ENCODE results near the gene NHLRC3. TPM values are rescaled to one million over a fixed set of nuclear protein-coding genes. Genes with fewer than 3 reads are reported as not detected.

NHLRC3 gene
- total RNA-seq, 1 experiment from 2014 or later = 10.6 TPM

DNA sequence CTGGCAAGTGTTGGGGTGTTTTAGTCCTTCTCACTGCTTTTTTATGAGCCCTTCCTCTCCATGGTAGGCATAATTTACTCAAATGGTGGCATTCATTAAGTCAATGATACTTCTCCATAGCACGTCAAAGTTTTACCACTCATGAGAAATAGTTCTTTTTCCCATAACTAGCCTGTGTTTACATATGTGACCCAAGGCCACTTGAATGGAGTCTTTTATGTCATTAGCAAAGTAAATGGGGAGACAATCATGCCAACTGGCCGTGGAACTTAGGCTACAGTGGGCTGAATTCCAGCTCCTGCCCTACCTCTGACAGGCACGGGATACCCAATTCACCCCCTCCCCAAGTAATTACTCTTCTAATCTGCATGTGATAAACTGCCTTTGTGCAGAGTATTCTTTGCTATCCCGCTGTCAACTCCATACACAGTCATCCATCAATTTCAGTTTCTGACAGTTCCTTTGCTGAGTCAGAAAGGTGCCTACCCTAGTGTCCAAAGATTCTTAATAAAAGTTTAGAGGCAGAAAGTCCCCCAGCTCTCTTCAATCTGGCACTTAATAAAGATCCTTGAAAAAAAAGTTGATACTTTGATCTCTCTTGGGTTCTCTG is 17.3 kb upstream of the NHLRC3 start:
- POLR2A ChIA-PET (ENCODE audit: unreplicated experiment) = interaction anchor here (0.6 kb wide), 1 partner anchor 14 kb away, joined by 3 read pairs; no protein-coding TSS in a partner anchor
- H3F3A ChIP-seq (ENCODE audit: low read length, unreplicated experiment) = no peaks in the 10 kb centered on the region
- DNase-seq (no peak), ATAC-seq (no peak)
- H3K27me3 ChIP-seq (ENCODE audit: low read length) = no peaks in the 10 kb centered on the region
- H3K9ac ChIP-seq (ENCODE audit: low read length) = no peak overlapping the region
- no peak overlapping the region for H2AFZ ChIP-seq (ENCODE audit: low read length)
- intact Hi-C loops (cut with micrococcal nuclease) = no loop called here
- H3K4me3 ChIP-seq (ENCODE audit: low read length) = no peak overlapping the region
- BruUV-seq (replicated peaks) = no TSS peak
- no peak overlapping the region for H3K4me2 ChIP-seq (ENCODE audit: low read length)
- TF ChIP-seq EZH2phosphoT487 (IDR thresholded peaks at IDR 0.05; ENCODE audit: borderline replicate concordance, low read length) (no peak), EZH2 (IDR thresholded peaks at IDR 0.05; ENCODE audit: low read length, unreplicated experiment) (no peak)
- TF ChIP-seq, protein P1, sequence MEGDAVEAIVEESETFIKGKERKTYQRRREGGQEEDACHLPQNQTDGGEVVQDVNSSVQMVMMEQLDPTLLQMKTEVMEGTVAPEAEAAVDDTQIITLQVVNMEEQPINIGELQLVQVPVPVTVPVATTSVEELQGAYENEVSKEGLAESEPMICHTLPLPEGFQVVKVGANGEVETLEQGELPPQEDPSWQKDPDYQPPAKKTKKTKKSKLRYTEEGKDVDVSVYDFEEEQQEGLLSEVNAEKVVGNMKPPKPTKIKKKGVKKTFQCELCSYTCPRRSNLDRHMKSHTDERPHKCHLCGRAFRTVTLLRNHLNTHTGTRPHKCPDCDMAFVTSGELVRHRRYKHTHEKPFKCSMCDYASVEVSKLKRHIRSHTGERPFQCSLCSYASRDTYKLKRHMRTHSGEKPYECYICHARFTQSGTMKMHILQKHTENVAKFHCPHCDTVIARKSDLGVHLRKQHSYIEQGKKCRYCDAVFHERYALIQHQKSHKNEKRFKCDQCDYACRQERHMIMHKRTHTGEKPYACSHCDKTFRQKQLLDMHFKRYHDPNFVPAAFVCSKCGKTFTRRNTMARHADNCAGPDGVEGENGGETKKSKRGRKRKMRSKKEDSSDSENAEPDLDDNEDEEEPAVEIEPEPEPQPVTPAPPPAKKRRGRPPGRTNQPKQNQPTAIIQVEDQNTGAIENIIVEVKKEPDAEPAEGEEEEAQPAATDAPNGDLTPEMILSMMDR (conservative IDR thresholded peaks at IDR 0.05; ENCODE audit: low read depth, low read length) = no peak
- no peaks in the 10 kb centered on the region for H3K79me2 ChIP-seq (ENCODE audit: low read length)
- H3K27ac ChIP-seq (ENCODE audit: low read length) = no peak overlapping the region
- no peaks in the 10 kb centered on the region for H3K9me2 ChIP-seq (replicated peaks; ENCODE audit: low read length)
- no peaks in the 10 kb centered on the region for H3K9me3 ChIP-seq (ENCODE audit: low read length)
- no peaks in the 10 kb centered on the region for H4K20me1 ChIP-seq (ENCODE audit: low read length)
- CTCF ChIA-PET = no interaction called here
- 0 out of 2 replicates have a peak, but pooled peaks cover 7% of the 10 kb centered on the region for H3K4me1 ChIP-seq (ENCODE audit: insufficient read depth, low read length)
- peaks cover 40% of the 10 kb centered on the region for H3K36me3 ChIP-seq (ENCODE audit: low read depth, low read length)

DNA sequence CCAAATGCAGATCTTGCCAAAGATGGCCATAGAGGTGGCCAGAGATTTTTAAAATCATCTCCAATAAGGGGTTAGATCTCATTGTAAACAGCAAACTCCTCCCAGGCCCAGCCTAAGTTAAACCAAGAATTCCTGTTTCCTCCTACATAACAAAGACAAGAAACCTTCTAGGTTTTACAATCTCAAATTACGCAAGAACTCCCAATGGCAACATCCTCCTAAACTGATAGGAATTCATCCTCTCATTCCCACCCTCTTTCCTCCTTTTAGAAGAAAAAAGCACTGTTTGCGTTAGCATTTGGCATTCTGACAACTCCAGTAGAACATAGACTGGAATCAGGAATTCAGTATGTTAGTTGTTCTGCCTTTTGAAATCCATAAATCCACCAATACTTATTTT is 14.9 kb upstream of the NHLRC3 start:
- intact Hi-C loops (cut with micrococcal nuclease) = no loop called here

More for the DNA sequence above, 14.9 kb upstream of the NHLRC3 start:
- Histone ChIP-seq H4K20me1 (ENCODE audit: low read length) (no peaks in the 10 kb centered on the region), H3K4me3 (ENCODE audit: low read length) (no peak overlapping the region), H3K36me3 (ENCODE audit: low read depth, low read length) (peaks cover 38% of the 10 kb centered on the region), H3K27ac (ENCODE audit: low read length) (no peak overlapping the region), H3F3A (ENCODE audit: low read length, unreplicated experiment) (no peaks in the 10 kb centered on the region), H3K9me2 (replicated peaks; ENCODE audit: low read length) (no peaks in the 10 kb centered on the region), H2AFZ (ENCODE audit: low read length) (no peak overlapping the region), H3K9me3 (ENCODE audit: low read length) (no peaks in the 10 kb centered on the region), H3K27me3 (ENCODE audit: low read length) (no peaks in the 10 kb centered on the region), H3K4me1 (ENCODE audit: insufficient read depth, low read length) (0 out of 2 replicates have a peak, but pooled peaks cover 7% of the 10 kb centered on the region), H3K79me2 (ENCODE audit: low read length) (no peaks in the 10 kb centered on the region), H3K9ac (ENCODE audit: low read length) (no peak overlapping the region), H3K4me2 (ENCODE audit: low read length) (no peak overlapping the region)
- no TSS peak for BruUV-seq (replicated peaks)
- ATAC-seq = no peak
- ChIA-PET POLR2A (ENCODE audit: unreplicated experiment) (no interaction called here), CTCF (no interaction called here)
- DNase-seq = no peak
- TF ChIP-seq EZH2 (IDR thresholded peaks at IDR 0.05; ENCODE audit: low read length, unreplicated experiment) (no peak), EZH2phosphoT487 (IDR thresholded peaks at IDR 0.05; ENCODE audit: borderline replicate concordance, low read length) (no peak)
- TF ChIP-seq, protein P1 (conservative IDR thresholded peaks at IDR 0.05; ENCODE audit: low read depth, low read length) = no peak
